ENCODE measurements around the gene PWWP2B.

PWWP2B gene

GRCh38 chr10:132454296-132455198 is 57.5 kb downstream of the PWWP2B start:
- H3K4me3 ChIP-seq (ENCODE audit: low read length) = no peak overlapping the region
- H3K36me3 ChIP-seq (ENCODE audit: control insufficient read depth, insufficient read depth, low read length, severe bottlenecking) = no peaks in the 10 kb centered on the region
- H3K27me3 ChIP-seq (replicated peaks; ENCODE audit: control insufficient read depth, insufficient read depth, low read length) = peaks cover 19% of the 10 kb centered on the region
- H3K9me3 ChIP-seq (ENCODE audit: control insufficient read depth, low read length) = no peaks in the 10 kb centered on the region
- no peak overlapping the region for H3K9ac ChIP-seq (ENCODE audit: low read length)
- H3K4me1 ChIP-seq (ENCODE audit: control insufficient read depth, insufficient read depth, low read length) = peaks cover 12% of the 10 kb centered on the region
- no peak for DNase-seq (ENCODE audit: low read depth)

DNA sequence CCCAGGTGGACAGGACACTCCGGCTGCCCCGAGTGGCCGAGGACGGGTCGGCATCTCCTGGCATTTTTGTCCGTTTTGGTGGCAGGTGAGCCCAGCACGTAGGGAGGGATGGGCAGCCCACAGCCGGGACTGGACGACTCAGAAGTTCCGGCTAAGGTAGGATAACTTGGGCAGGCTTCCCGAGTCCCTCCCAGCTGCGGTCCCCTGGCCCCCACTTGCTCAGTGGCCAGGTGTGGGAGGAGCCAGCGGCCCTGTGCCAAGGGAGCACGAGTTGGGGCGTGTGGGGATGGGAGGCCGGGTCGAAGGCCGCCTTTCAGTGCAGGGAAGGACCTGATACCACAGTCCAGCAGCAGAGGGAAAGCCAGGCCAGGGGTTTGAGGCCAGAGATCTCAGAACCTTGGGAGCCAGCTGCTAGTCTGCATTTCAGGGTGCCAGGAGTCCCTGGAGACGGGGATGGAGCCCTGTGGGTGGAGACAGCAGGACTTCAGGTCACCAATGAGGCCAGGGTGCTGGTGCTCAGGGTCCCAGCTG is 58.5 kb downstream of the PWWP2B start:
- Histone ChIP-seq H3K36me3 (ENCODE audit: control insufficient read depth, insufficient read depth, low read length, severe bottlenecking) (no peaks in the 10 kb centered on the region), H3K27me3 (replicated peaks; ENCODE audit: control insufficient read depth, insufficient read depth, low read length) (peaks cover 28% of the 10 kb centered on the region), H3K4me1 (ENCODE audit: control insufficient read depth, insufficient read depth, low read length) (peaks cover 10% of the 10 kb centered on the region), H3K9me3 (ENCODE audit: control insufficient read depth, low read length) (no peaks in the 10 kb centered on the region), H3K9ac (ENCODE audit: low read length) (no peak overlapping the region), H3K4me3 (ENCODE audit: low read length) (no peak overlapping the region)
- DNase-seq (ENCODE audit: low read depth) = no peak

GRCh38 chr10:132455986-132456847 is 59.2 kb downstream of the PWWP2B start:
- no peak for DNase-seq (ENCODE audit: low read depth)
- H3K9me3 ChIP-seq (ENCODE audit: control insufficient read depth, low read length) = no peaks in the 10 kb centered on the region
- H3K4me1 ChIP-seq (ENCODE audit: control insufficient read depth, insufficient read depth, low read length) = peaks cover 10% of the 10 kb centered on the region
- no peak overlapping the region for H3K4me3 ChIP-seq (ENCODE audit: low read length)
- peaks cover 28% of the 10 kb centered on the region for H3K27me3 ChIP-seq (replicated peaks; ENCODE audit: control insufficient read depth, insufficient read depth, low read length)
- no peak overlapping the region for H3K9ac ChIP-seq (ENCODE audit: low read length)
- no peaks in the 10 kb centered on the region for H3K36me3 ChIP-seq (ENCODE audit: control insufficient read depth, insufficient read depth, low read length, severe bottlenecking)

DNA sequence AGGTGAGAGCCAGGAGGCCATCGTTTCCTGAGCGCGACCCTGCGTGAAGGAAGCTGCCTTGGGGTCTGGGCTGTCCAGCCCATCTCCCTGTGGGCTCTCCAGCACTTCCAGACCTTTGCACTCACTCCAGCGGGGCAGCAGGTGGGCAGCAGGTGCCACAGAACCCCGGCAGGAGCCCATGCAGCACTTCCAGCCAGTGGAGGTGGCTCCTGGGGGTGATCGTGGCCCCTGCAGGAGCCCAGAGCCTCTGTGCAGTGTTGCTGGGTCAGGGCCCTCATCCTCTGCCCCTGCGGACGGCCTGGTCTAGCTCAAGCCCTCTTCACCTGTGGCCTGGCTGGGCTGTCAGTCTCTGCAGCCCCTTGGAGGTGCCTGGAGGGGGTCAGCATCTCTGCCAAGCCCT is 59.9 kb downstream of the PWWP2B start:
- Histone ChIP-seq H3K27me3 (replicated peaks; ENCODE audit: control insufficient read depth, insufficient read depth, low read length) (peaks cover 31% of the 10 kb centered on the region), H3K4me3 (ENCODE audit: low read length) (no peak overlapping the region), H3K9ac (ENCODE audit: low read length) (no peak overlapping the region), H3K9me3 (ENCODE audit: control insufficient read depth, low read length) (no peaks in the 10 kb centered on the region), H3K4me1 (ENCODE audit: control insufficient read depth, insufficient read depth, low read length) (peaks cover 10% of the 10 kb centered on the region), H3K36me3 (ENCODE audit: control insufficient read depth, insufficient read depth, low read length, severe bottlenecking) (no peaks in the 10 kb centered on the region)
- DNase-seq (ENCODE audit: low read depth) = no peak

GRCh38 chr10:132457328-132458070 is 60.5 kb downstream of the PWWP2B start:
- Histone ChIP-seq H3K9me3 (ENCODE audit: control insufficient read depth, low read length) (no peaks in the 10 kb centered on the region), H3K36me3 (ENCODE audit: control insufficient read depth, insufficient read depth, low read length, severe bottlenecking) (no peaks in the 10 kb centered on the region)

DNA sequence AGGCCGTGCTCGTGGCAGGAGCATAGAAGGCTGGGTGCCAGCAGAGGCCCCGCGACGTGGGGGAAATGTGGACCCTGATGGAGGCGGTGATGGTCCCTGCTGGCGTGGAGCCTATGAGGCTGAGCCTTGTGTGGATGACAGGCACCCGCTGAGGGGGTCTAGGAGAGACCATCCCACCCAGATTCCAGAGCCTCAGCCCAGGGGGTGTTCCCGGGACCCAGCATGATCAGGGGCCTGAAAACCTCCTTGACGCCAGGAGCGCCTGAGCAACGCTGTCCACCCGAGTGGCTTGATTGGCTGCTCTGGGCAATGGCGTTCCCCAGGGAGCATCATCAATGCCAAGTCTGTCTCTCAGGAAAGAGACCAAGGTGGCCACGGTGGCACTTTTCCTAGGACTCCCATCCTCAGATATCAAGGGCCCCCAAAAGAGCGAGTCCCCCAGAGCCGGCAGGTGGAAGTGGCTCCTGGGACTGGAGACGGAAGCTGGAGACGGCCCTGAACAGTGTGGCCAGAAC is 61.1 kb downstream of the PWWP2B start:
- no peak overlapping the region for H3K9ac ChIP-seq (ENCODE audit: low read length)
- no peak overlapping the region for H3K4me3 ChIP-seq (ENCODE audit: low read length)
- peaks cover 31% of the 10 kb centered on the region for H3K27me3 ChIP-seq (replicated peaks; ENCODE audit: control insufficient read depth, insufficient read depth, low read length)
- H3K36me3 ChIP-seq (ENCODE audit: control insufficient read depth, insufficient read depth, low read length, severe bottlenecking) = no peaks in the 10 kb centered on the region
- no peak for DNase-seq (ENCODE audit: low read depth)
- peaks cover 5% of the 10 kb centered on the region for H3K4me1 ChIP-seq (ENCODE audit: control insufficient read depth, insufficient read depth, low read length)
- no peaks in the 10 kb centered on the region for H3K9me3 ChIP-seq (ENCODE audit: control insufficient read depth, low read length)

More at GRCh38 chr10:132457328-132458070, 60.5 kb downstream of the PWWP2B start:
- no peak for DNase-seq (ENCODE audit: low read depth)
- Histone ChIP-seq H3K4me3 (ENCODE audit: low read length) (no peak overlapping the region), H3K27me3 (replicated peaks; ENCODE audit: control insufficient read depth, insufficient read depth, low read length) (peaks cover 31% of the 10 kb centered on the region), H3K9ac (ENCODE audit: low read length) (no peak overlapping the region), H3K4me1 (ENCODE audit: control insufficient read depth, insufficient read depth, low read length) (peaks cover 9% of the 10 kb centered on the region)

GRCh38 chr10:132458586-132459300 is 61.7 kb downstream of the PWWP2B start:
- Histone ChIP-seq H3K4me1 (ENCODE audit: control insufficient read depth, insufficient read depth, low read length) (peaks cover 3% of the 10 kb centered on the region), H3K9ac (ENCODE audit: low read length) (no peak overlapping the region), H3K36me3 (ENCODE audit: control insufficient read depth, insufficient read depth, low read length, severe bottlenecking) (no peaks in the 10 kb centered on the region), H3K4me3 (ENCODE audit: low read length) (no peak overlapping the region), H3K27me3 (replicated peaks; ENCODE audit: control insufficient read depth, insufficient read depth, low read length) (peaks cover 31% of the 10 kb centered on the region), H3K9me3 (ENCODE audit: control insufficient read depth, low read length) (no peaks in the 10 kb centered on the region)
- peak; percentile 73 for DNase-seq (ENCODE audit: low read depth)

- Histone ChIP-seq H3K36me3 (ENCODE audit: control insufficient read depth, insufficient read depth, low read length, severe bottlenecking) (no peaks in the 10 kb centered on the region), H3K27me3 (replicated peaks; ENCODE audit: control insufficient read depth, insufficient read depth, low read length) (peaks cover 31% of the 10 kb centered on the region), H3K4me3 (ENCODE audit: low read length) (no peak overlapping the region), H3K9me3 (ENCODE audit: control insufficient read depth, low read length) (no peaks in the 10 kb centered on the region), H3K4me1 (ENCODE audit: control insufficient read depth, insufficient read depth, low read length) (peaks cover 10% of the 10 kb centered on the region), H3K9ac (ENCODE audit: low read length) (no peak overlapping the region)
- DNase-seq (ENCODE audit: low read depth) = no peak
These were observed 62.5 kb downstream of the PWWP2B start for GRCh38 chr10:132459301-132460003.

DNA sequence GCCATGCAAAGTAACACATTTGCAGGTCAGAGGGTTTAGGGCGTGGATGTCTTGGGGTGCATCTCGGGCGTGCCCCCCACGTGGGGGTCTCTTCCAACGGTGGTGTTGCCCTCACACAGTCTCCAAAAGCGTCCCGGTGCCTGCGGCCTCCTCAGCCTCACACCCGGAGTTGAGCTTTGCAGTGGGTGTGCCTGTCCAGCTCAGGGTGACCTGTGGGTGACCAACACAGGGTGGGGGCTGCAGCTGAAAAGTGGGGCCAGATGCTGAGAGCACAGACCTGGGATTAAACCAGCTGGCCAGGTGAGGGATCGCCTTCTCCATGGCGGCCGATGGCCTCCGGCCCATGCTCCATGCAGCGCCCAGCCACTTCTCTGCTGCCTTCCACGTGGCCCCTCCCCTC is 63.1 kb downstream of the PWWP2B start:
- Histone ChIP-seq H3K4me3 (ENCODE audit: low read length) (no peak overlapping the region), H3K27me3 (replicated peaks; ENCODE audit: control insufficient read depth, insufficient read depth, low read length) (peaks cover 31% of the 10 kb centered on the region), H3K4me1 (ENCODE audit: control insufficient read depth, insufficient read depth, low read length) (peaks cover 15% of the 10 kb centered on the region), H3K9me3 (ENCODE audit: control insufficient read depth, low read length) (no peaks in the 10 kb centered on the region), H3K36me3 (ENCODE audit: control insufficient read depth, insufficient read depth, low read length, severe bottlenecking) (no peaks in the 10 kb centered on the region), H3K9ac (ENCODE audit: low read length) (no peak overlapping the region)
- no peak for DNase-seq (ENCODE audit: low read depth)

GRCh38 chr10:132460691-132461090 is 63.7 kb downstream of the PWWP2B start:
- Histone ChIP-seq H3K27me3 (replicated peaks; ENCODE audit: control insufficient read depth, insufficient read depth, low read length) (peaks cover 31% of the 10 kb centered on the region), H3K4me1 (ENCODE audit: control insufficient read depth, insufficient read depth, low read length) (peaks cover 15% of the 10 kb centered on the region), H3K4me3 (ENCODE audit: low read length) (no peak overlapping the region), H3K36me3 (ENCODE audit: control insufficient read depth, insufficient read depth, low read length, severe bottlenecking) (no peaks in the 10 kb centered on the region), H3K9me3 (ENCODE audit: control insufficient read depth, low read length) (no peaks in the 10 kb centered on the region), H3K9ac (ENCODE audit: low read length) (no peak overlapping the region)
- no peak for DNase-seq (ENCODE audit: low read depth)

Measured in adipocyte (in vitro differentiated cells).